Ramos (cell line): ENCODE data around the gene GFM1.

ENCODE experiments used
- in situ Hi-C: fragments of 300-500 bp; cut with MboI; formaldehyde crosslinking; loops from one replicate; pipeline ENCODE4 v1.14.3; 2022; ENCODE audit warnings: low sequenced_read_pairs; ENCODE audit not compliant: unreplicated experiment

Gene GFM1

DNA sequence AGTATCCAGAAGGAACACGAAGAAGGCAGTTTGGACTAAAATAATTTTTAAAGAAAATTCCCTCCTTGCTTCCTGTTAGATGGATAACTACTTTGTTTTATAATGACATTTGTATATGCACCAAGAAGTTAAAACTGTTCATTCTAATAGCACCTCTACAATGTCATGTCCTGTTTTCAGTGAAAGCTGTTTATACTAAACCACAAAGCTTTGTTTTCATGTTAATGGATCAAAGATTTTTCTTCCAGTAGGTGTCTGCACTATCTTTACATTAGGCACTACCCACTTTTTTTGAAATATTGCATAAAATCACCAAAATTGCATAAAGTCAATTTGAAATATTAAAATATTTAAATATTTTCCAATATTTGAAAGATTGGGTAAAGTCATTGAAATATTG, 77.8 kb downstream of the GFM1 start:
- in situ Hi-C loops: no loop called here

DNA sequence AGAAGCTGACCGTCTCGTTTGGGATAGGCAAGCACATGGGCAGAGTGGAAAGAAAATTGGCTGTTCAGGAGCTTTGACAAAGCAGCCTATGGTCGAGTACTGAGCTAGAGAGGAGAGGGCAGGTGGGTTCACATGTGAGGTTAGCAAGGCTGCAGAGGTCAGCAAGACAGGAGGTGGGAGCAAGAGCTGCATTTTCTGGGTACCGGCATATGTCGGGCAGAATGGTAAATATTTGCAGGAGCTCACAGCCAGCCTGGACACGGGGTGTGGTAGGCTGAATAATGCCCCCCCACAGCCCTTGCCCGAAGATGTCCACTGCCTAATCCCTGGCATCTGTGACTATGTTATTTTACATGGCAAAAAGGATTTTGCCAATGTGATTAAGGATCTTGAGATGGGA, 79.7 kb downstream of the GFM1 start:
- in situ Hi-C loops: no loop called here

DNA sequence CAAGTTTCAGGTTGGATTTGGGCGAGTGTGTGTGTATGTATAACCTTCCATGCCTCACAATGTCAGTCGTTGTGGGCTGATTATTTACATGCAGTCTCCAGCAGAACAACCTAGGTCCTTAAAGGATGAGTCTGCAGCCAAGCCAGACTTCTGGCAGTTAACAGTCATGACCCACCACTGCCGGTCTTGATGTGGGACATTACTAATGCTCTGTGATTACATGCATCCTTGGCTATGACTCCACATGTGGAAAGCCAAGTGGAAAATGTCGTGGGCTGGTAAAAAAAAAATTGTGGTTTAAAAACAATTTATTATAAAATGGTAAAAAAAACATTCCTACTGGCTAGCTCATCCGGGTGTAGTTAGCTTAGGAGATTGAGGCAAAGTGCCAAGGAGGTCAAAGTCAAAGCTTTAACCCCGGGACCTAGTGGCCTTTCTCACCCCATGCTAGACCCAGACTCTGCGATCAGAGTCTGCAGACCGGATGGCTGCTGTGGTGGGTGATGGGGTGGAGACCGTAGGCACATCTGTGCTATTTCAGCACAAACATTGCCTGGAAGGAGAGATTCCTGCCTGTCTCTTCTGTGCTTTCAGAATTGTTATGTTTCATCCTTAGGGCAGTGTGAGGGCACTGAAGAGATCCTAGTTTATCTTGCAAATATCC, 81.2 kb downstream of the GFM1 start:
- in situ Hi-C loops: loop anchor here (5.0 kb wide), 1 partner anchor 67 kb away; no protein-coding TSS in a partner anchor

DNA sequence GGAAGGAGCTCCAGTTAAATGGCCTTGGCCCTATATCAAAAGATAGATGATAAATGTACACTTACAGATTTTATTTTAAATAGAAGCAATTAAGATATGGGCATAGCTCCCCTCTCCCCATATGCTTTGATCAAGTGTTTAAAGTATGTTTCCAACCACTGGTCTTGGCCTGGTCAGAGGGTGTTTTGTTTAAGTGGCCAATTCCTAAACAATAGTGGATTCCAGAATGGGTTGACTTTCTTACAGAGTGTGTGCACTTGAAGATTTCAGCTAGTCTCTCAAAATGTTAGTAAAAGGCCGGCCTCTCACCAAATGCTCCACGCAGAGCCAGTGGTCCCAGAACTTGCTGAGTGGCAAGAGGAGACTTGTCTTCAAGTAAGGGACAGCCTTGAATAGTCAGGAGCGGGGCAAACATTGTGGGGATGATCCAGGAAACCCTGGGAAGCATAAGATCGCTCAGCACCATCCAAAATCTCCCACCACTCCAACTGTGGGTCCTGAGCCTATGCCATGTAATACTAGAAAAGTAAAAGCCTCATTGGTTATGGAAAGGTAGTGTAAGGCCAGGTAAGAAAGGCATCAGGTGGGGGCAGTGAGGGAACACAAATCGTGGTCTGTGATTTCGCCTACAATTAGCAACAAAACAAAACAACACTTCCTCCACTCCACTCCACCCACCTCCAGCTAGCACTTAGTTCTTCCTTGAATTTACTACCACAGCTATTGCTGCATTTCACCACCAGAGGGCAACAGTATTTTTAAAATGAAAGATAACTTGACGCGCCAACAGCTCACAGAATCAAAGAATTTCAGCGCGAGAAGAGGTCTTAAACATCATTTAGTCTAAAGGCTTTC, 83.1 kb downstream of the GFM1 start:
- in situ Hi-C loops: loop anchor here (5.0 kb wide), 1 partner anchor 65 kb away; no protein-coding TSS in a partner anchor

DNA sequence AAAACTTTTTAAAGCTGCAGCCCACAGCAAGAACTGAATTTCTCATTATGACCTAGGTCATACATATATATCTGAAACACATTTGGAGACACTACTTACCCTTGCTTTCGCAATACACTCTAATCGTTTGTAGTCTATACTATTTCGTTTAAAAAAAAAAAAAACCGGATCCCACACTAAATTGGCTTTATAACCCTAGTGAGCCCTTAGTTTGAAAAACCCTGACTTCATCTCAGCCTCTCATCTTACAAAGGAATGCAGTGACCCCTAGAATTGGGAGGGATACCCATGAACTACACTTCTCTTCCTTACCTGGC, 83.7 kb downstream of the GFM1 start:
- in situ Hi-C loops: loop anchor here (5.0 kb wide), 1 partner anchor 64 kb away; no protein-coding TSS in a partner anchor

DNA sequence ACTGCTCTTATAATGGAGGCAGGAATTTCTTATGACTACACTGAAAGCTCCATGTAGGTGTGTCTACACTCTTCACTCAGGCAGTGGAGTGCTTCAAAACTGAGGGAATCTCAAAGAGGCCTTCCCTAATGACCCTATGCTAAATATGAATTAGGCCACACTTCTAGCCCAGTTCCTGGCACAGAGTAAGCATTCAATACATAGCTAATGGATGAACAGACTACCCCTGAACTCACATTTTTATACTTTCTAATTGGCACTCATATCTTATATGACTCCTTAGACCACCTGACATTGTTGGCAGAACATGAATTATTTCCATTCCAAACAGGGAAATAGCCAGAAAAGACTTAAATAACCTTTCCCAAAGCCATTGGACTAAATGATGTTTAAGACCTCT, 84.5 kb downstream of the GFM1 start:
- in situ Hi-C loops: loop anchor here (5.0 kb wide), 1 partner anchor 63 kb away; no protein-coding TSS in a partner anchor

DNA sequence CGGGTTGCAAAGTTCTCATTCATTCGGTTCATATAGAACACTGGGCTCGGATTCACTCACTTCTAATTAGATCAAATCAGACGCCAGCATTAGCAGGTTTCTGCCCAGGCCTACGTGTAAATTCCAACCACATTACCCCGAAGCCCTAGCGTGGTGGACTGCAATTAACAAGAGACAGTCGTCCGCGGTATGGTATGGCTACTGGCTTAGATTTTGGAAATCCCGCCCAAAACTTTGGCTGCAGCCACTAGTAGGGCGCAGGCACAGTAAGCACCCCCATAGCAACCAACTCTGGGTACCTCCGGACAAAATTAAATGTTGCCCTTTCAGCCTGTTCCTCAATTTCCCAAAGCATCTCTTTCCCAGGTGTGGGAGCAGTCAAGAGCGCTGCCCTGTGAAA, 87.2 kb downstream of the GFM1 start:
- in situ Hi-C loops: no loop called here

DNA sequence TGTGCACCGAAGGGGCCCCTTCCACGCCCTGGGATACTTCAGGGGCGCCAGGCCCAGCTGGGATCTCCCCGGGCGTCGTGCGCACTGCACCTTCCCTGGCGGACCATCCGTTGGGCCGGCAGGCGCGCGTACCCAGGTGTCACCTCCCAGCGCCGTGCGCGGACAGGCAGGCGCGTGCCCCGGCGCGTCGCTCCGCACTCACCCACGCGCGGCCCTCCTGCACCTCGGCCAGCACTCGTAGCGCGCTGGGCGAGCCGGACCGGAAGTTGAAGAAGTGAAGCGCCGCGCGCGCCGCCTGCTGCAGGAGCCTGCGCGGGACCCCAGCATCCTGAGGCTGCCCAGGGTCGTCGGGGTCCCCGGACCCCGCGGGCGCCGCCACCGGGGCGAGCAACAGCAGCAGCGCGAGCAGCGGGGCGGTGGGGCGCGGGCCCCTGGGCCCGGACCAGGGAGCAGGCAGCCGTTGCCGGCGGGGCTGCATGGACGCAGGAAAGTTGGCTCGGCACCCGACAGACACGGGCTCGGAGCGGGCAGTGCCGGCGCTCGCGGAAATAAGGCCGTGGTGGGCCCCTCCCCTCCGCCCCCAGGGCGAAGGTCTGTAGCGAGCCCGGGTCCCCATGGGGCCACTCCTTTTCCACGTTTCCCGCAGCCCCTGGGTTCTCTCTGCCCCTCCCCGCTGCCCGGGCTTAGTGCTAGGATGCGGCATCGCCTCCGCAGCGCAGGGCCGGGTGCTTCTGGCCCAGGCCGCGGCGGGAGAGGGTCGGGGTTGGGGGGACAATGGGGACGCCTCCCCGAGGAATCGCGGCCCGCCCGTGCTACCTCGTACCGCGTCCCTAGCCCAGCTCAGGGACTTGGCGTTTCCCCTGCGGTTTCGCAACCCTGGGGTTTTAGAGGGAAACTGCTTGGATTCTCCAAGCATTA, 87.9 kb downstream of the GFM1 start, which contains the start of gene RARRES1:
RARRES1 (minus strand) TSS at position 520 of the 918 bp plus-strand sequence; CDS start at position 478, 42 bp downstream.
- in situ Hi-C loops: no loop called here

DNA sequence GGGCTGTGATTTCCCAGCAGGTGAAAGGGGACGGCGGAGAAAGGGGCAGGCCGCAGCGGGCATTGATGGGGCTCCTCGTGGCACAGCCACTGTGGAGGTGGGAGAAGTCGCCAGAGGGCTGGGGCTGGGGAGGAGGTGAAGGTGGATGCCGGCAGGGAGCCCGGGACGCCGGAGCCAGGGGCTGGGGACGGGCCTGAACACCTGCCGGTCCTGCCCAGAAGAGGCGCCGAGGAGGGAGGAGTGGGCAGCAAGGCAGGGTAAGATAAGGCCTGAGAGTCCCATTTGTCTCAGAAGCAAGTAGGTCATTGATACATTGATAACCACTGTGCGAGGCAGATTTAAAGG, 88.5 kb downstream of the GFM1 start:
- in situ Hi-C loops: no loop called here

DNA sequence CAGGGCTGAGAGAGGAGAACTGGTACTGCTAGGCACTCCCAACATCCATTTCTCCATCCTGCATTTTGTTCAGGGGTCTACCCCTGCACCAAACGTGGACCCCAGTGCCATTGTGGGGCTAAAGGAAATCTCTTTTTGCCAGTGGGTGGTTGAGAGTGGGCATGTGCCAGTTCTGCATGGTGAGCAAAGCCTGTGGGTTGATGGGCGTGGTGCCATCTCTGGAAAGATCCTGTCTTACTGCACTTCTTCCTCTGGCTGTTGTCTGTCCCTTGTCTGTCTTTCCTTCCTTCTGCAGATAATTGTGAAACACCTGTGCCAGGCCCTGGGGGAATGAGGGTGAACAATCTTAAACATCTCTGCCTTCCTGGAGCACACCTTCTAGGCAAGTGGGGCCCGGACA, 89.3 kb downstream of the GFM1 start:
- in situ Hi-C loops: no loop called here

DNA sequence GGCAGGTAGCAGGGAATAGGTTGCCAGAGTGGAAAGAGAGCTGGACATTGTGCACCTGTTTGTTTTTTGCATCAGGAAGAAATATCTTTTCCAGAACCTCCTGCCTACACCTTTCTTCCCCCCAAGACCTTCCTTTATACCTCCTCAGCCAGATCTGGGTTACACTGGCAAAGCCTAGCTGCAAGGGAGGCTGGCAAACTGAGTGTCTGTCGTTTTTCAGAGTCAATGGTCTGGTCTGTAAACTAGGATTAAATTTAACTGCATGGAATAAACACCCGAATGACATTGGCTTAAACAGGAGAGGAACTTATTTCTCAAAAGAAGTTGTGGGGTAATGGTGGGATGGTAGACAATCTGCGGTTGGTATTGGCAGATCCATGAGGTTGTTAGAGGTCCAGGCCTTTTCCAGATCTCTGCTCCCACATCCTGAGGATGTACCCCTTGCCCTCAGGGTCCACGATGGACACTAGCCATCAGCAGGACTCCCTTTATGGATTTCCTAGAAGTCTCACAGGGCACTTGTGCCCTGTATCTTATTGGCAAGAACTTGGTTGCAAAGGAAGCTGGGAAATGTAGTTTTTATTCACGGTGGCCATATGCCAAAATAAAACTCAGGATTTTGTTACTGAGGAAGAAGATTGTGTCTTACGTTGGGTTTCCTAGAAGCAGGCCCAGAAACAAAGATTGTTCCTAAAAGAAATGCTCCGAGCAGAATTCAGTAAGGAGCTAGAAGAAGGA, 91.1 kb downstream of the GFM1 start:
- in situ Hi-C loops: no loop called here

DNA sequence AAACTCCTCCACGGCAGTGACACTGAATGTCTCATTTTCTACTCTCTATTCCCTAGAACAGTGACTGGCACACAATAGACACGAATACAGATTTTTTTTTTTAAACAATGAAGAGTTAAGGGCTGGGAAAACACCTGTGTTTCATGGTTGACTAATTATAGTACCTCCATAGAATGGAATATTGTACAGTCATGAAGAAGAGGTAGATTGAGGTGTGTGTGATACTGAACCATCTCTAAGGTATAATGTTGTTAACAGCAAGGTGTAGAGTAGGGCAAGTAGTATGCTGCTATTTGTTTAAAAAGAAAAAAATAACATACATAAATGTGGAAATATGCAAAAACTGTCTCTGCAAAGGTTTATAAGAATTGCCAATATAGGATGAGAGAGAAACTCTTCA, 93.1 kb downstream of the GFM1 start:
- in situ Hi-C loops: no loop called here

DNA sequence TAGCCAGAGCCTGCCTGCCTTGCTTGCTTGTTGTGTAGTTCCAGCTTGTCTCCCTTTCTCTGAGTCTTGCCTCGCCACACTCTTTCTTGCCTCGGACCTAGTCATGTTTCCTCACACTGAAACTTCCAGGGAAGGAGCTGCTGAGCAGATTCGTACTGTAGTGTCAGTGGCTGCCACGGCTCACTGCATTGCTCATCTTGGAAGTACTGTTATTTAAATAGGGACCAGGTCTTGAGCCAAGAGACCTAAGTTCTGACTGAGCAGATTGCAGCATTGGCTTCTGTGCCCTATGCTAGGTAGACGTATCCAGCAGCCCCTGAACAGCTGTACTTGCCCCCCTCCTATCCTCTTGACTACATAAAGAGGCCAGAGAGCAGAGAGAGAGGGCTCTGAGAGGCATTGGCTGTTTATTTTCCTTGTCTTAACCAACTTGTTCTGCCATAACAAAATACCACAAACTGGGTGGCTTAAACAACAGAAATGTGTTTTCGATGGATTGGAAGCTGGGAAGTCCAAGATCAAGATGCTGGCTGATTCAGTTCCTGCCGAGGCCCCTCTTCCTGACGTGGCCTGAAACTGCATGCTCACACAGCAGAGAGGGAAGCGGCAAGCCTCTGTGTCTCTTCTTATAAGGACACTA, 93.8 kb downstream of the GFM1 start:
- in situ Hi-C loops: no loop called here

DNA sequence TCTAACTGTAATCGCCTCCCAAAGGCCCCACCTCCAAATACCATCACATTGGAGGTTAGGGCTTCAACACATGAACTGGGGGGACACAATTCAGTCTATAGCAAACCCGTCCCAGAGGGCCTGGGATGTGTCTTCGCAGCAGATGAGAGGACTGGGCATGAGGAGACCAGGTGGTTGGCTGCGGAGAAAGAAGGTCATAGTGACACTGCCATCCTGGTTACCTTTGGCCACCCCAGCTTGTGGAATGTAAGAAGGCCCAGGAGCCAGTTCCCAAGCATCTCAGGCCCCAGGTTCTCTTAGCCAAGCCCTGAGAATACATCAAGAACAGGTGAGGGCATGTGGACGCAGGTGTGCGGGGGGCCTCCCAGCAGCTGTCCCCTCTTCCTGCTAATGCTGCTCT, 94.3 kb downstream of the GFM1 start:
- in situ Hi-C loops: no loop called here

DNA sequence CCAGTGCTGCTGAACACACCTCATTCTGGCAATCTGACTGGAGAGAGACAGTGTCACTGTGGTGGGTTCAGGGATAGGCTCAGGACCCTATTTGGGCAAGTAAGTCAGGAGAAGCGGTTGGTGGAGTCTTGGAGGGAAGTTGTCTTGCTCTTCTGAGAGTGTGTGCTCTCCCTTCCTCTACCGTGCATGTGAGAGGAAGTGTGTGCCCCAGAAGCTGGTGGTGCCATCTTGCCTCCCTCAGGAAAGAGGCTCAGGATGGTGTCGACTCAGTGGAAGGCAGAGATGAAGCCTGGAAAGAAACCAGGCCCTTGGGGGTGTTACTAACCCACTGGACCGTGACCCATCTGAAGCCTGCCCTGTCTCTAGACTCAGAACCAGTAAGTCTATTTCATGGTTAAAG, 94.8 kb downstream of the GFM1 start:
- in situ Hi-C loops: no loop called here

DNA sequence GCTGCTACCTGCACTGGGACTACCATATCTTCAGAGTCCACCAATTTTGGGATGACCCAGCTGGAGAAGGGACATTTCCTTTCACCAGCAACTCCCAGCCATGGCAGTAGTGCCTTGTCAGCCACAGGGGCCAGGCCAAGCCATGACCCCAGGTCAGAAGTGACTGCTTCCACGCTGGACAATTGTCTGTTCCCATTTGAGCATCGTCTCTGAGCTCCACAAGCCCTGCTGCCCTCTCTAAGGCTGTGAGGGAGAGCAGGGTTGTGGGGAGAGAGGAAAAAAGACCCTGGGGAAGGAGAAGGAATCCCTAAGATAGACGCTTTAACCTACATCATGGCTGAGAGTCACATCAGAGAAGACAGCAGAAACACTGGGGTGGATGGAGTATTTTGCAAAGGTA, 95.3 kb downstream of the GFM1 start:
- in situ Hi-C loops: no loop called here
